ENCODE data around the gene PAN2. TPM values are rescaled to one million over a fixed set of nuclear protein-coding genes. Genes with fewer than 3 reads are reported as not detected.

PAN2 gene
- total RNA-seq, 1 donor from 2014 or later, result 19.3 TPM

DNA sequence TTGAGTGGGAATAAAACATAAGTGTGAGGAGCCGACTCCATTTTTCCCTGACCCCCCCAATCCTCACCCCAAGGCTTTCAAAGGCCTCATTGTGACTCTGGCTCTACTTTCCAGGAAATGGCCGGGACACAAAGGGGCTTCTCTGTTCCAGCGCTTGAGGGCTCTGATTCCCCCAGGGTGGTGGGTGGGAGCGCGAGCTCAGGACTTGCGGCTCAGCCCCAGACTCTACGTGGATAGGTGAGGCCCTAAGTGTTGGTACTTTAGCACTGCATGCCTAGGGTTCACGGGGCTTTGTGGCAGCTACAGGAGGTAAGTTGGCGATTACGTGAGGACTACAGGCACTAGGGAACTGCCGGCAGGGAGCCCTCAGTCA is 18.6 kb downstream of the PAN2 start:
- Histone ChIP-seq H3K4me3 (ENCODE audit: low read length in 3 of 3) (peak overlapping the region; percentile 97 to 100 (median 100)), H3K36me3 (ENCODE audit: control insufficient read depth in 3 of 3, insufficient read depth in 3 of 3, low read length in 3 of 3) (peaks cover 27 to 41% (median 31%) of the 10 kb centered on the region in 3 donors), H3K27ac (ENCODE audit: low read depth, low read length) (peak overlapping the region; percentile 97), H3K27me3 (ENCODE audit: control insufficient read depth in 3 of 3, insufficient read depth in 3 of 3, low read length in 3 of 3) (no peaks in the 10 kb centered on the region), H3K9me3 (ENCODE audit: control insufficient read depth in 3 of 3, low read length in 3 of 3) (no peaks in the 10 kb centered on the region), H3K4me1 (ENCODE audit: control insufficient read depth in 3 of 3, insufficient read depth in 3 of 3, low read length in 3 of 3) (peaks cover 17 to 24% (median 18%) of the 10 kb centered on the region in 3 donors), H3K9ac (ENCODE audit: low read depth in 1 of 3, low read length in 3 of 3) (peak overlapping the region; percentile 95 to 99 (median 98))

DNA sequence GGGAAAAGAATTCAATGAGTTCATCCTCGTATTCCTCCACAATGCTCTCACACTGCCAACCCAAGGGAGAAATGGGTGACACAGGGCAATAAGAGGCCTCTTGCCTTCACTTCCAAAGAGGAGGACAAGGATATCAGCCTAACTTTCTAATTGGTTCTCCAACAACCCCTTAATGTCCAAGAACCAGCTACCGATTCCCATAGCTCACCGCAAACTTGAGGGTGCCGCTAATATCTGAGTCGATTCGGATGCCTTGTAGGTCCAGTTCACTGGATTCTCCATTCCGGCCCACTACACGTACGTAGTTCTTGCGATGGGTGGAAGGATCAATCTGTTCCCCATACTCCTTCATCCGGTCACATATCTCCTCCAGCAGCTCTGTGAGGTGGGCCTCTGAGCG is 22.8 kb downstream of the PAN2 start:
- no peak overlapping the region for H3K9ac ChIP-seq (ENCODE audit: low read depth in 1 of 3, low read length in 3 of 3)
- H3K27me3 ChIP-seq (ENCODE audit: control insufficient read depth in 3 of 3, insufficient read depth in 3 of 3, low read length in 3 of 3), result no peaks in the 10 kb centered on the region
- H3K27ac ChIP-seq (ENCODE audit: low read depth, low read length), result no peak overlapping the region
- H3K4me1 ChIP-seq (ENCODE audit: control insufficient read depth in 3 of 3, insufficient read depth in 3 of 3, low read length in 3 of 3), result peaks cover 10 to 16% (median 10%) of the 10 kb centered on the region in 3 donors
- no peaks in the 10 kb centered on the region for H3K9me3 ChIP-seq (ENCODE audit: control insufficient read depth in 3 of 3, low read length in 3 of 3)
- peaks cover 26 to 38% (median 28%) of the 10 kb centered on the region in 3 donors for H3K36me3 ChIP-seq (ENCODE audit: control insufficient read depth in 3 of 3, insufficient read depth in 3 of 3, low read length in 3 of 3)
- H3K4me3 ChIP-seq (ENCODE audit: low read length in 3 of 3), result no peak overlapping the region

DNA sequence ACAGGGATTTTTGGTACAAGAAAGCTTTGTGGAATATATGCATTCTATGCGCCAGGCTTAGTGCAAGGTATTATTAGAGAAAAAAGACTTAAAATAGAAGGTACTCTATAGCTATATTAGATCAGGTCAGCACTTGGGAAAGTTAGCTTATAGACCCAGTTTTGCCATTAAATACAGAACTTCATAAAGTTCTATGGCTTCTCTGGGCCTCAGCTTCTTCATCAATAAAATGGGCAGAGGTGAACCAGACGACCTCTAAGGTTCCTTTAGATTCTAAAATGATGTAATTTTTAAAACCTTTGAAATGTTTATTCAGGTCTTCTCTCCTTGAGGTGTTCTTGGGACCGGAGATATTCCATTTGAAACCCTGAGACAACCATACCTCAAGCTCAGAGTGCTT is 25.1 kb downstream of the PAN2 start:
- Histone ChIP-seq H3K9me3 (ENCODE audit: control insufficient read depth in 3 of 3, low read length in 3 of 3) (no peaks in the 10 kb centered on the region), H3K27me3 (ENCODE audit: control insufficient read depth in 3 of 3, insufficient read depth in 3 of 3, low read length in 3 of 3) (no peaks in the 10 kb centered on the region), H3K4me1 (ENCODE audit: control insufficient read depth in 3 of 3, insufficient read depth in 3 of 3, low read length in 3 of 3) (no peaks in the 10 kb centered on the region), H3K4me3 (ENCODE audit: low read length in 3 of 3) (no peak overlapping the region), H3K9ac (ENCODE audit: low read depth in 1 of 3, low read length in 3 of 3) (no peak overlapping the region), H3K36me3 (ENCODE audit: control insufficient read depth in 3 of 3, insufficient read depth in 3 of 3, low read length in 3 of 3) (peaks cover 21 to 31% (median 30%) of the 10 kb centered on the region in 3 donors), H3K27ac (ENCODE audit: low read depth, low read length) (no peak overlapping the region)

DNA sequence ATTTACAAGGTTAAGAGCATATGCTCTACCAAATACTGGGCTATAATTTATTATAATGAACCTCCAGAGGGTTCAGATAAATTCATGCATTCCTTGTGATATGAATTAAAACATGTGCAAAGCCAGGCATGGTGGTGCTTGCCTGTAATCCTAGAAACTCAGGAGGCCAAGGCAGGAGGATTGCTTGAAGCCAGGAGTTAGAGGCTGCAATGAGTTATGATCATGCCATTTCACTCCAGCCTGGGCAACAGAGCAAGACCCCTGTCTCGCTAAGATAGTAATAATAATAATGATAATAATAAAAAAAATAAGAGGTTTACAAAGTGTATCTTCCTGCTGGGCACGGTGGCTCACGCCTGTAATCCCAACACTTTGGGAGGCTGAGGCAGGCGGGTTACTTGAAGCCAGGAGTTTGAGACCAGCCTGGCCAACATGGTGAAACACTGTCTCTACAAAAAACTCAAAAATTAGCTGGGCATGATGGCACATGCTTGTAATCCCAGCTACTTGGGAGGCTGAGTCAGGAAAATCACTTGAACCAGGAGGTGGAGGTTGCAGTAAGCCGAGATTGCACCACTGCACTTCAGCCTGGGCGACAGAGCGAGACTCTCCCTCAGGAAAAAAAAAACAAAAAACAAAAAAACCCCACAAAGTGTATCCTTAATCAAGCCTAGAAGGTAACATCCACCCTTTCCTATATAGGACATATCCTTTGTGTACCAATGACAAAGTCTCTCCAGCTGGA is 26.4 kb downstream of the PAN2 start:
- no peaks in the 10 kb centered on the region for H3K27me3 ChIP-seq (ENCODE audit: control insufficient read depth in 3 of 3, insufficient read depth in 3 of 3, low read length in 3 of 3)
- no peaks in the 10 kb centered on the region for H3K9me3 ChIP-seq (ENCODE audit: control insufficient read depth in 3 of 3, low read length in 3 of 3)
- H3K9ac ChIP-seq (ENCODE audit: low read depth in 1 of 3, low read length in 3 of 3), result no peak overlapping the region
- H3K36me3 ChIP-seq (ENCODE audit: control insufficient read depth in 3 of 3, insufficient read depth in 3 of 3, low read length in 3 of 3), result peaks cover 21 to 31% (median 30%) of the 10 kb centered on the region in 3 donors
- no peak overlapping the region for H3K27ac ChIP-seq (ENCODE audit: low read depth, low read length)
- peaks cover 0 to 4% (median 4%) of the 10 kb centered on the region in 3 donors for H3K4me1 ChIP-seq (ENCODE audit: control insufficient read depth in 3 of 3, insufficient read depth in 3 of 3, low read length in 3 of 3)
- H3K4me3 ChIP-seq (ENCODE audit: low read length in 3 of 3), result no peak overlapping the region

DNA sequence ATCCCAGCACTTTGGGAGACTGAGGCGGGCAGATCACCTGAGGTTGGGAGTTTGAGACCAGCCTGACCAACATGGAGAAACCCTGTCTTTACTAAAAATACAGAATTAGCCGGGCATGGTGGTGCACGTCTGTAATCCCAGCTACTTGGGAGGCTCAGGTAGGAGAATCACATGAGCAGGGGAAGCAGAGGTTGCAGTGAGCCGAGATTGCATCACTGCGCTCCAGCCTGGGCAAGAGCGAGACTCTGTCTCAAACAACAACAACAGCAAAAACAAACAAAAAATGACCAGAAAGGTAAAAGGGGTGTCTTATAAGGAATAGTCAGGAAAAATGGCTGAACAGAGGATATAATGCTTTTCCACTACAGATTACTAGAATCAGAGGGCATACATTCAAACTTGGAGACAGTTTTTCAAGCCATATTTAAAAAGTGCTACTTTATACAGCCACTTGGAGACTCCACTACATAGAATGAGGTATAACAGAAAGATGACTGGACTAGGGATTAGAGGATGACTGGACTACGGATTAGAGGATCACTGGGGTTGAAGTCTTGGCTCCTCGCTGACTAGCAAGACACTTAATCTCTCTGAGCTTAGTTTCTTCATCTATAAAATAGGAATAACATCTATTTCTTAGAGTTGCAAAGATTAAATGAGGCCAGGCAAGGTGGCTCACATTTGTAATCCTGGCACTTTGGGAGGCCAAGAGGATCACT is 28.8 kb downstream of the PAN2 start:
- Histone ChIP-seq H3K27me3 (ENCODE audit: control insufficient read depth in 3 of 3, insufficient read depth in 3 of 3, low read length in 3 of 3) (no peaks in the 10 kb centered on the region), H3K4me3 (ENCODE audit: low read length in 3 of 3) (no peak overlapping the region), H3K36me3 (ENCODE audit: control insufficient read depth in 3 of 3, insufficient read depth in 3 of 3, low read length in 3 of 3) (peaks cover 15 to 19% (median 17%) of the 10 kb centered on the region in 3 donors), H3K4me1 (ENCODE audit: control insufficient read depth in 3 of 3, insufficient read depth in 3 of 3, low read length in 3 of 3) (peaks cover 19 to 22% (median 19%) of the 10 kb centered on the region in 3 donors), H3K27ac (ENCODE audit: low read depth, low read length) (no peak overlapping the region), H3K9me3 (ENCODE audit: control insufficient read depth in 3 of 3, low read length in 3 of 3) (no peaks in the 10 kb centered on the region), H3K9ac (ENCODE audit: low read depth in 1 of 3, low read length in 3 of 3) (no peak overlapping the region)

DNA sequence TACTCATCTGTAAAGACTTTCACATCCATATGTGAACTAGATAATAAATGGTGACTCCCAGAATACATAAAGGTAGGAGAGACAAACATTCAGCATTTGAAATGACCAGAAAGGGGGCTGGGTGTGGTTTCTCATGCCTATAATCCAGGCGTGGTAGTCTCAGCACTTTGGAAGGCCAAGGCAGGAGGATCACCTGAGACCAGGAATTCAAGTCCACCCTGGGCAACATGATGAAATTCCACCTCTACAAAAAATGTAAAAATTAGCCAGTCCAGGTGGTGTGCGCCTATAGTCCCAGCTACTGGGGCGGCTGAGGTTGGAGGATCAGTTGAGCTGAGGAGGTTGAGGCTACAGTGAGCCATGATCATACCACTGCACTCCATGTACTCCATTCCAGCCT is 29.5 kb downstream of the PAN2 start:
- no peak overlapping the region for H3K4me3 ChIP-seq (ENCODE audit: low read length in 3 of 3)
- no peaks in the 10 kb centered on the region for H3K9me3 ChIP-seq (ENCODE audit: control insufficient read depth in 3 of 3, low read length in 3 of 3)
- peaks cover 11 to 15% (median 15%) of the 10 kb centered on the region in 3 donors for H3K36me3 ChIP-seq (ENCODE audit: control insufficient read depth in 3 of 3, insufficient read depth in 3 of 3, low read length in 3 of 3)
- H3K9ac ChIP-seq (ENCODE audit: low read depth in 1 of 3, low read length in 3 of 3), result no peak overlapping the region
- peaks cover 19 to 24% (median 19%) of the 10 kb centered on the region in 3 donors for H3K4me1 ChIP-seq (ENCODE audit: control insufficient read depth in 3 of 3, insufficient read depth in 3 of 3, low read length in 3 of 3)
- H3K27me3 ChIP-seq (ENCODE audit: control insufficient read depth in 3 of 3, insufficient read depth in 3 of 3, low read length in 3 of 3), result no peaks in the 10 kb centered on the region
- no peak overlapping the region for H3K27ac ChIP-seq (ENCODE audit: low read depth, low read length)

DNA sequence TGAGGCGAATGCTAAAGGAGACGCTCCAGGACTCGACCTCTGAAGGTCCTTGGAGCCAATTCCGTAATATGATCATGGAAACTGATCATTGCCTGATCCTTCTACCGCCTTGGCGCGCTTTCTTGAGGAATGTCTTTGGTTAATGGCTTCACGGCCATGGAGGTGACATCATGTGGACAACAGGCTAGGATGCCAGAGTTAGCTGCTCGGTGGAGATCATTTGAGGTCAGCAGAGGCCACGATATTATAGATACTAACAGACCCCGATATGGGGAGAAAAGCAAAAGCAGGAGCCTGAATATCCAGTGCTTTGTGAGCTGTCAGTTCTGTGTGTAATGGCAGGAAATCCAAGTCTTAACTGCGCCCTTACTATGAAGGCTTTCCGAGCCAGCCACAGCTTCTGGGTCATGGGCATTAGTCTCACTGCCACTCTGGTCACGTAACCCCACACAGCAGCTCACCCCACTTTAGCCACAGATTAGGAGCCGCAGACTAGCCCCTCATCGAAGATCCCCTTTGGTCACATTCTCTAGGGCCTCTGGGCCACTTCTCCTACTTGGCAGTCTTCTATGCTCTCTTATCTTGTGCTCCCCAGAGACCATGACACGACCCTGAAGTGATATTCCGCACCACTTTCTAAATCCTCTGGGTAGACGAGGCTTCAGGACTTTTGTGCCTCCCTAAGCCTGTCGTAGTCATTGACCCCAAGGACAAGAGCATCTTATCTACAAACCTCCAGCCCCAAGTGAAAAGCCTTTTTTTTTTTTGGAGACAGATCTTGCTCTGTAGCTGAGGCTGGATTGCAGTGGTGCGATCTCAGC is 32.9 kb downstream of the PAN2 start:
- Histone ChIP-seq H3K36me3 (ENCODE audit: control insufficient read depth in 3 of 3, insufficient read depth in 3 of 3, low read length in 3 of 3) (peaks cover 7 to 12% (median 7%) of the 10 kb centered on the region in 3 donors), H3K9ac (ENCODE audit: low read depth in 1 of 3, low read length in 3 of 3) (peak overlapping the region; percentile 85 to 95 (median 87)), H3K27ac (ENCODE audit: low read depth, low read length) (peak overlapping the region; percentile 98), H3K4me1 (ENCODE audit: control insufficient read depth in 3 of 3, insufficient read depth in 3 of 3, low read length in 3 of 3) (peaks cover 49 to 58% (median 50%) of the 10 kb centered on the region in 3 donors), H3K9me3 (ENCODE audit: control insufficient read depth in 3 of 3, low read length in 3 of 3) (no peaks in the 10 kb centered on the region), H3K27me3 (ENCODE audit: control insufficient read depth in 3 of 3, insufficient read depth in 3 of 3, low read length in 3 of 3) (no peaks in the 10 kb centered on the region), H3K4me3 (ENCODE audit: low read length in 3 of 3) (peak overlapping the region; percentile 78 to 98 (median 89))

DNA sequence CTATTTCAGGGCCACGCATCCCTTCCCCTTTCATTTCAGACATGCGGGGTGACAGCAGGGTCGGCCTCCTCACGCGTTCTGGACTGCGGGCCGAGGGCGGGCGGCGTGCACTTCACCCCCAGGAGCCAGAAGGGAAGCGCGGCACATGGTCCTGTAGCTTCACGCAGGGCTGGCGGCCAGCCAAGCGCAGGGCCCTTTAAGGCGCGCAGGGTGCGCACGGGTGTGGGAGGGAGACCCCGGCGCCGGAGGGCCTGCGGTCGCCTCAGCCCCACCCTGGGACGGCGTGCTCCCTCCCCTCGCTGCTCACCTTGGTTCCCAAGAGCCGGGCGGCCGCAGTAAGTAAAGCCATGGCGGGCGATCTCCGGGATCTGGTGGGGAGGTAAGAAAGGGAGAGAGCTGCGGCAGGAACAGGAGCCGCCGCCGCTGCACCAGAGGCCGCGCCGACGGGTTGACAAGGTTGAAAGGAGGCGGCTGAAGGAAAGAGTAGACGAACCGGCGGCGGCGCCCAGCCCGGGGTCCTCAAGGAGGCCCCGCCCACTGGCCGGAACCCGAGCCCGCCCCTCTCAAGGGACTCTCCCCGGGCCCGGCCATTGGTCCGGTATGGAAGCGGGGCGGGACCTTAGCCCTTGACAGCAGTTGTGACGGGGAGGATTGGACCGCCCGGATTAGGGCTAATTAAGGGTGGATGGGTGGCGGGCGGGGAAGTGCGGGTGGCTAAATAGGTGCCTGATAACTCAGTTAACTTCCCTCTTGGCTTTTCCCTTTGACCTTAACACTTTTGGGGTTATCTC is 33.8 kb downstream of the PAN2 start, which contains the start of gene CS:
Gene CS (minus strand): TSS at position 478 of the 791 bp plus-strand sequence. CDS start 129 bp downstream, at position 349.
- H3K9me3 ChIP-seq (ENCODE audit: control insufficient read depth in 3 of 3, low read length in 3 of 3), result no peaks in the 10 kb centered on the region
- peaks cover 5 to 9% (median 5%) of the 10 kb centered on the region in 3 donors for H3K36me3 ChIP-seq (ENCODE audit: control insufficient read depth in 3 of 3, insufficient read depth in 3 of 3, low read length in 3 of 3)
- peak within 1 kb of the TSS; percentile 89 to 98 (median 98) for H3K4me3 ChIP-seq (ENCODE audit: low read length in 3 of 3)
- H3K27ac ChIP-seq (ENCODE audit: low read depth, low read length), result peak within 1 kb of the TSS; percentile 98
- peak within 1 kb of the TSS; percentile 87 to 98 (median 95) for H3K9ac ChIP-seq (ENCODE audit: low read depth in 1 of 3, low read length in 3 of 3)
- peaks cover 49 to 58% (median 50%) of the 10 kb centered on the region in 3 donors for H3K4me1 ChIP-seq (ENCODE audit: control insufficient read depth in 3 of 3, insufficient read depth in 3 of 3, low read length in 3 of 3)
- no peaks in the 10 kb centered on the region for H3K27me3 ChIP-seq (ENCODE audit: control insufficient read depth in 3 of 3, insufficient read depth in 3 of 3, low read length in 3 of 3)

DNA sequence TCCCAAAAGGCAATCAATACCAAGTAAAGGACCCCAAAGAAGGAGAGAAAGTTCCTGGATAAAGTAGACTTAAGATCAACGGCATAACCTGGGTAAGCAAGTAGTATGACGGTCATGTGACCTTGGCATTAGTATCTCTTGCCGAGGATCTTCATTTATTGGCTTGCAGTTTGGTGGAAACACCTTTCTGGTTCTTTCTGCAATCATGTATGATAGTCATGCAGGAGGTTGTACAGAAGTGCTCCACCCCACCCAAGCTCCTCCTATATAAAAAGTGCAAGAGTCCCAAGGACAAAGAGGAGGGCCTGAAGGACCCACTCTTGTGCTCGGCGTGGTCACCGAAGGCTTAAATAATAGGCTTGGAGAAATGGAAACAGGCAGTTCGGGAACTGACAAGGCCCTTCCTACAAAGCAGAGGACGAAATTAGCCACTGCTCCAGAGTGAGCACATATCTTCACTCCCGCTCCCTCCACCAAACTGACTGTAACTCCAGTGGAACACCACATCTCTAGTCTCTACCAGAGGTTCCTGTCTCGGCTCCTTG is 34.4 kb downstream of the PAN2 start:
- H3K9ac ChIP-seq (ENCODE audit: low read depth in 1 of 3, low read length in 3 of 3), result peak overlapping the region; percentile 69 to 98 (median 95)
- H3K27ac ChIP-seq (ENCODE audit: low read depth, low read length), result peak overlapping the region; percentile 98
- no peaks in the 10 kb centered on the region for H3K27me3 ChIP-seq (ENCODE audit: control insufficient read depth in 3 of 3, insufficient read depth in 3 of 3, low read length in 3 of 3)
- H3K9me3 ChIP-seq (ENCODE audit: control insufficient read depth in 3 of 3, low read length in 3 of 3), result no peaks in the 10 kb centered on the region
- peaks cover 49 to 61% (median 54%) of the 10 kb centered on the region in 3 donors for H3K4me1 ChIP-seq (ENCODE audit: control insufficient read depth in 3 of 3, insufficient read depth in 3 of 3, low read length in 3 of 3)
- peaks cover 5 to 7% (median 5%) of the 10 kb centered on the region in 3 donors for H3K36me3 ChIP-seq (ENCODE audit: control insufficient read depth in 3 of 3, insufficient read depth in 3 of 3, low read length in 3 of 3)
- peak overlapping the region; percentile 68 to 98 (median 98) for H3K4me3 ChIP-seq (ENCODE audit: low read length in 3 of 3)
